ENCODE data around the gene CRTC1.

Gene CRTC1

DNA sequence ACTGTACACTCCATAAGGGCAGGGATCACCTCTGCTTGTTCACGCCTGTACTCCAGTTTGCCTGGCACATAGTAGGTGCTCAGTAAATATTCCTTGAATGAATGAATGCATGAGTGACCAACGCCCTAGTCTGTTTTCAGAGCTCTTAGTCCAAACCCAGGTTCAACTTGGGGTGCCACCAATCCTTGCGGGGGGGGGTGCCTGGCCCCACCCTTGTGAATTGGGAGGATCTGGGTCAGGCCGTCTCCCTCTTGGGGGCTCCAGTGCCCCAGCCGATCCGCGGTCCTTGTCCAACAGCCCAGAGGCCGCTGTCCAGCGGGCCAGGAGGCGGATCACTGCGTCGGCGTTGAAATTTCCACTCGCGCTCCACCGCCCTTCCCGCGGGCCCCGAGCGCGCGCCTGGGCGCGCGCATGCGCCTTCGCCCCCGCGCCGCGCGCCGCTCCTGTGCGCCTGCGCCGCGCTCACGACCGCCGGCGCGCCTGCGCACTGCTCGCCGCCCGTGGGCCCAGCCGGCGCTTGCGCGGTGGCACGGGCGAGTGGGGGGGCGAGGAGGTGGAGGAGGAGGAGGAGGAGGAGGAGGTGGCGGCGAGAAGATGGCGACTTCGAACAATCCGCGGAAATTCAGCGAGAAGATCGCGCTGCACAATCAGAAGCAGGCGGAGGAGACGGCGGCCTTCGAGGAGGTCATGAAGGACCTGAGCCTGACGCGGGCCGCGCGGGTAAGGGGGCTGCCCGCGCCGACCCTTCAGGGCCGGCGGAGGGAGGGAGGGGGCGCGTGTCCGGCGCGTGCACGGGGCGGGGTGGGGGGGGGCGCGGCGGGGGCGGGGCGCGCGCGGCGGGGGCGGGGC lies at the start of gene CRTC1:
TSS of gene CRTC1 (plus strand) at position 572 of the 849 bp plus-strand sequence. CDS start at position 595, 23 bp downstream.
- TF ChIP-seq, protein P1, sequence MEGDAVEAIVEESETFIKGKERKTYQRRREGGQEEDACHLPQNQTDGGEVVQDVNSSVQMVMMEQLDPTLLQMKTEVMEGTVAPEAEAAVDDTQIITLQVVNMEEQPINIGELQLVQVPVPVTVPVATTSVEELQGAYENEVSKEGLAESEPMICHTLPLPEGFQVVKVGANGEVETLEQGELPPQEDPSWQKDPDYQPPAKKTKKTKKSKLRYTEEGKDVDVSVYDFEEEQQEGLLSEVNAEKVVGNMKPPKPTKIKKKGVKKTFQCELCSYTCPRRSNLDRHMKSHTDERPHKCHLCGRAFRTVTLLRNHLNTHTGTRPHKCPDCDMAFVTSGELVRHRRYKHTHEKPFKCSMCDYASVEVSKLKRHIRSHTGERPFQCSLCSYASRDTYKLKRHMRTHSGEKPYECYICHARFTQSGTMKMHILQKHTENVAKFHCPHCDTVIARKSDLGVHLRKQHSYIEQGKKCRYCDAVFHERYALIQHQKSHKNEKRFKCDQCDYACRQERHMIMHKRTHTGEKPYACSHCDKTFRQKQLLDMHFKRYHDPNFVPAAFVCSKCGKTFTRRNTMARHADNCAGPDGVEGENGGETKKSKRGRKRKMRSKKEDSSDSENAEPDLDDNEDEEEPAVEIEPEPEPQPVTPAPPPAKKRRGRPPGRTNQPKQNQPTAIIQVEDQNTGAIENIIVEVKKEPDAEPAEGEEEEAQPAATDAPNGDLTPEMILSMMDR (IDR thresholded peaks at IDR 0.05) = no peak
- Histone ChIP-seq H3K4me3 (peak within 1 kb of the TSS; percentile 88), H3K27ac (peak within 1 kb of the TSS; percentile 76 to 88)
- peak; percentile 90 for DNase-seq (ENCODE audit: low spot score)

DNA sequence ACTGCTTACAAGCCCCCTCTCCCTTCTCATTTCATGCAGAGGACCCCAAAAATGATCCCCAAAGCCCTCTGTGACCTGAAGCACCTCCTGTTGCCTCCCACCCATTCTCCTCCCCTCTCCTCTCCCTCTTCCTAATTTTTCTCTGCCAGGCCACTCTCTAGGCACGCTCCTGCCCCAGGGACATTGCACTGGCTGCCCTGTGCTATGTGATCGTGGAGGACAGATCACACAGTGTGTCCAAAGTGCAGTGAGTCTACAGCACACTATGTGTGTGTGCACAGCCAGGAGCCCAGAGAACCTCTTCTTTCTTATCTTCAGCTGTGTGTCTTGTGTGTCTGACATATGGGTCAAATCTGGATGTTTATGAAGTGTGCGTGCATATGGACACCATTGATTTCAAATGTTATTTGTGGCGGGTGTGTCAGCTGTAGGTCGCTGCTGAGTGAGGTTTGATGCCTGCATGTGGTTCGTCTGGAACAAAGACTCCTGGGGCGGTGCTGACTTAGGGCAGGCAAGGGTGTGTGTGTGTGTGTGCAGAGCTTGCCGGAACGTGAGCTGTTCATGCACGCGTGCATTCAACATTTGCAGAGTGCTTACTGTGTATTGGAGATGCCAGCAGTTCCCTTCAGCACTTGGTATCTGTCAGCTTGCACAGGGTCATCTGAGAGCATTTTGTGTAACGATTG lies 48.7 kb upstream of the CRTC1 start:
- Histone ChIP-seq H3K4me3 (no peak overlapping the region), H3K27ac (peak overlapping the region in 1 of 2 donors; percentile 86)
- DNase-seq (ENCODE audit: low spot score) = peak; percentile 72
- TF ChIP-seq, protein P1 (IDR thresholded peaks at IDR 0.05) = no peak

DNA sequence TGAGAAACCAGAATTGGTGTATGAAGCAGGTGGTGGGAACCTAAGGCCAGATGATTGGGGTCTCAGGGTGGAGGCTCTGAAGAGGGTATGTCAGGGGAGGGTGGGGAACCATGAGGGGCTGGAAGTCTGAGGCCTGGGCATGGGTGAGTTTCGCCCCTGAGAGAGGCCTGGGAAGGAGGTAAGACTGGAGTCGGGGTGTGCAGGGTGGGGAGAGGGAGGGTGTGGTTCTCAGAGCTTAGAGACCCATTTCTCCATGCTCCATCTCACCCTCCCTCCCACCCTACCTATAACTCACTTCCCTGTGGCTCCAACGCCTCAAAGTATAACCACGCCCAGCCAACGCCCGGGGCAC lies 47.7 kb upstream of the CRTC1 start:
- TF ChIP-seq, protein P1 (IDR thresholded peaks at IDR 0.05) = no peak
- peak overlapping the region; percentile 57 to 86 for H3K27ac ChIP-seq
- DNase-seq (ENCODE audit: low spot score) = peak; percentile 68
- peak overlapping the region; percentile 78 for H3K4me3 ChIP-seq

DNA sequence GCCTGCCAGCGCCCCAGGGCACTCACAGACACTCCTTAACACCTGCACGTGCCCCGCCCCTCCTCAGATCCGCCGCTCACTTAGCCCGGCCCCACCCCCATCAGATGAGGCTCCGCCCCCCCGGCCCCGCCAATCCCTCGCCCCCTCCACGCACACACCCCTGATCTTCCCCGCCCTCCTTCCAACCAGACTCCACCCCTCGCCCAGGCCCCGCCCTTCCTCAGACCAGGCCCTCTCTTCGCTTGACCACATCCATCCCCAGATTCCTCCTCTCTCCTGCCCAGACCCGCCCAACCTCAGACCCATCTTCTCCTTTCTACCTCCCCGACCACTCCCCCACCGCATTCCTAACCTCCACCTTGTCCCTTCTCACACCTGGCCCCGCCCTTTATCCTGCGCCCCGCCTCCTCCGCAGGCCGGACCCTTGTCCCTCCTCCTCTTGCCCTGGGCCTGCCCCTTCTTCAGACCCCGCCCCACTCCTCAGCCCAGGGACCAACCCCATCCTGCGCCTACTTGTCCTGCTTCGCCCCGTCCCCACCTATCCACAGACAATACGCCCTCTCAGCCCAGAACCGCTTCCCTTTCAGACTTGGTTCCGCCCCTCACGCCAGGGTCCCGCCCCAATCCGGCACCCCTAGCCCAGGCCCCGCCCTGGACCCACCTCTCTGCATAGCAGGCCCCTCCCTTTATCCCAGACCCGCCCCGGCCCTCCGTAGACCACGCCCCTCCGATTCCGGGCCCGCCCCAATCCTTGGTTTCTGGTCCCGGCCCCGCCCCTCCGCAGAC lies 47.1 kb upstream of the CRTC1 start:
- TF ChIP-seq, protein P1 (IDR thresholded peaks at IDR 0.05) = no peak
- DNase-seq (ENCODE audit: low spot score) = peak; percentile 98
- H3K4me3 ChIP-seq = peak overlapping the region; percentile 78
- peak overlapping the region; percentile 86 to 91 for H3K27ac ChIP-seq

DNA sequence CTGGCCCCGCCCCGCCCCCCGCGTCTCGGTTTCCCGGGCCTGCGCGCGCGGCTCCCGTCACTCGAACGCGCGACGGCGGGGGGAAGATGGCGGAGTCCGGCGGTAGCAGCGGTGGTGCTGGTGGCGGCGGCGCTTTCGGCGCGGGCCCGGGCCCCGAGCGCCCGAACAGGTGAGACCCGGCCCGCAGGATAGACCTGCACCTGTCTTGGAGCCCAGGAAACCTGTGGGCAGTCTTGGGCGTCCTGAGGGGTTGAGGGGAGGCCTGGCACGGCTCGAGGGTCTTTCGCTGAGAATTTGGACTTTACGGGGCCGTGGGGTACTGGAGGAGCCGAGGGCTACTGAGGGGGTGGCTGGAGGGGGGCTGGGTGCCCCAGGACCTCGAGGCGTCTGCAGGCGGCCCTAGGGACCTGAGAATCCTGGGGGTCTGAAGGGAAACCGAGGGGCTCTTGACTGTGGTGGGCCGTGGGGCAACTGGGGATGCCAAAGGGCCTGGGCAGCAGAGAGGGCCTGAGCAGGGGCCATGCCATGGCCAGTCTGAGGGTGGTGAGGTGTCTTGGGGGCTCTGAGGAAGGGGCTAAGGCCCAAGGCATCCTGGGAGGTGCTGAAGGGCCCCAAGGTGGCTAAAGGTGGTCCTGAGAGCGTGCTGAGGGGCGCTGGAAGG lies 46.4 kb upstream of the CRTC1 start, which contains the start of gene KLHL26:
TSS of gene KLHL26 (plus strand) at position 60 of the 661 bp plus-strand sequence. CDS start at position 87, 27 bp downstream.
- H3K27ac ChIP-seq = peak within 1 kb of the TSS; percentile 86 to 91
- TF ChIP-seq, protein P1 (IDR thresholded peaks at IDR 0.05) = no peak
- peak within 1 kb of the TSS; percentile 78 for H3K4me3 ChIP-seq
- peak; percentile 77 for DNase-seq (ENCODE audit: low spot score)

Data from coronary artery (tissue), 2 donors.